CD14-positive monocyte (primary cell): ENCODE data around the gene SARS1. TPM values are rescaled to one million over a fixed set of nuclear protein-coding genes. Genes with fewer than 3 reads are reported as not detected.

ENCODE experiments used
- DNase-seq, 3 donors: peaks; one replicate each; pipeline ENCODE4 v3.0.0-alpha.2; 2011 to 2022
- H2AFZ ChIP-seq: 2 replicates; pipeline ENCODE4 v1.6.0; 2012; ENCODE audit warnings: mild to moderate bottlenecking, low read depth, low read length, inconsistent platforms; ENCODE audit not compliant: insufficient read depth, poor library complexity, severe bottlenecking
- H3K27ac ChIP-seq, 2 donors: 1 replicate in 1 of 2; 2 replicates in 1 of 2; pipeline ENCODE4 v1.5.1; 2012 to 2013; ENCODE audit warnings: low read length in 2 of 2, control low read depth in 1 of 2, inconsistent platforms in 1 of 2, low read depth in 1 of 2, mild to moderate bottlenecking in 1 of 2
- H3K27me3 ChIP-seq, 2 donors: one replicate each; pipeline versions ENCODE4 v1.6.0 to v1.6.1; 2011 to 2013; ENCODE audit warnings: low read length in 2 of 2; ENCODE audit not compliant: control insufficient read depth in 2 of 2, insufficient read depth in 2 of 2
- H3K36me3 ChIP-seq, 2 donors: replicated peaks in 1 of 2; 1 replicate in 1 of 2; 2 replicates in 1 of 2; pipeline versions ENCODE4 v1.5.1 to v1.6.1; 2012 to 2013; ENCODE audit warnings: low read length in 2 of 2, control low read depth in 1 of 2, inconsistent platforms in 1 of 2, mild to moderate bottlenecking in 1 of 2; ENCODE audit not compliant: insufficient read depth in 2 of 2, control insufficient read depth in 1 of 2
- H3K4me1 ChIP-seq, 2 donors: 1 replicate in 1 of 2; 2 replicates in 1 of 2; pipeline versions ENCODE4 v1.5.1 to v1.6.1; 2012 to 2013; ENCODE audit warnings: low read length in 2 of 2, control low read depth in 1 of 2, inconsistent platforms in 1 of 2, mild to moderate bottlenecking in 1 of 2, moderate library complexity in 1 of 2; ENCODE audit not compliant: insufficient read depth in 2 of 2, control insufficient read depth in 1 of 2
- H3K4me2 ChIP-seq: replicated peaks from 2 replicates; pipeline ENCODE3; 2012; ENCODE audit warnings: low read length, moderate library complexity, mild to moderate bottlenecking; ENCODE audit not compliant: poor library complexity, severe bottlenecking; ENCODE audit errors: extremely low read depth
- H3K4me3 ChIP-seq, 3 experiments: fragments of 200-600 bp in 1 of 3; sonication (generic) in 1 of 3; replicated peaks in 1 of 3; 1 replicate in 2 of 3; 2 replicates in 1 of 3; pipeline ENCODE4 v1.5.1; 2011 to 2013; ENCODE audit warnings: low read length in 3 of 3, mild to moderate bottlenecking in 3 of 3, control low read depth in 2 of 3, low read depth in 2 of 3, inconsistent platforms in 1 of 3, moderate library complexity in 1 of 3
- H3K79me2 ChIP-seq: 2 replicates; pipeline ENCODE4 v1.6.0; 2012; ENCODE audit warnings: mild to moderate bottlenecking, control low read depth, inconsistent platforms, low read length, moderate library complexity; ENCODE audit not compliant: insufficient read depth
- H3K9ac ChIP-seq: 2 replicates; pipeline ENCODE4 v1.6.0; 2017; ENCODE audit warnings: low read length, mild to moderate bottlenecking; ENCODE audit not compliant: insufficient read depth, poor library complexity, severe bottlenecking
- H3K9me3 ChIP-seq, 2 donors: replicated peaks in 1 of 2; 1 replicate in 1 of 2; 2 replicates in 1 of 2; pipeline versions ENCODE4 v1.5.1 to v1.6.1; 2012 to 2013; ENCODE audit warnings: low read length in 2 of 2, control low read depth in 1 of 2; ENCODE audit not compliant: control insufficient read depth in 1 of 2, insufficient read depth in 1 of 2
- H4K20me1 ChIP-seq: 2 replicates; pipeline ENCODE4 v1.6.0; 2012; ENCODE audit warnings: mild to moderate bottlenecking, low read length, control low read depth, moderate library complexity; ENCODE audit not compliant: insufficient read depth
- H3K27ac Mint-ChIP-seq, 7 donors: one replicate each; pipeline ENCODE4 v1.8.0; 2020; ENCODE audit warnings: mild to moderate bottlenecking in 7 of 7, mixed read lengths in 7 of 7, moderate library complexity in 6 of 7, inconsistent platforms in 2 of 7
- H3K27me3 Mint-ChIP-seq, 3 donors: one replicate each; pipeline ENCODE4 v1.8.0; 2021 to 2022; ENCODE audit warnings: low read depth in 3 of 3, mild to moderate bottlenecking in 3 of 3, mixed read lengths in 3 of 3, moderate library complexity in 3 of 3, inconsistent platforms in 1 of 3
- H3K36me3 Mint-ChIP-seq, 2 donors: one replicate each; pipeline ENCODE4 v1.8.0; 2020; ENCODE audit warnings: mixed read lengths in 2 of 2, inconsistent platforms in 1 of 2, mild to moderate bottlenecking in 1 of 2
- H3K4me1 Mint-ChIP-seq: one replicate; pipeline ENCODE4 v1.8.0; 2020; ENCODE audit warnings: mild to moderate bottlenecking, mixed read lengths
- H3K4me3 Mint-ChIP-seq, 2 donors: one replicate each; pipeline ENCODE4 v1.8.0; 2020; ENCODE audit warnings: mild to moderate bottlenecking in 2 of 2, mixed read lengths in 2 of 2, moderate library complexity in 1 of 2
- H3K9me3 Mint-ChIP-seq, 7 donors: one replicate each; pipeline ENCODE4 v1.8.0; 2020 to 2022; ENCODE audit warnings: mixed read lengths in 7 of 7, mild to moderate bottlenecking in 6 of 7, moderate library complexity in 6 of 7, inconsistent platforms in 2 of 7
- CTCF ChIP-seq: fragments of 200-600 bp; IDR thresholded peaks from one replicate; pipeline ENCODE4 v1.8.0; 2022; ENCODE audit warnings: antibody characterized with exemption, mild to moderate bottlenecking
- WGBS: methylation state at CpG from one replicate; pipeline ENCODE4 v1.1.5; 2013; ENCODE audit warnings: missing lambda C conversion rate; ENCODE audit not compliant: insufficient coverage; 5-methylcytosine and 5-hydroxymethylcytosine counted together
- intact Hi-C, 2 donors: fragments of 100-400 bp; cut with micrococcal nuclease; formaldehyde crosslinking; loops; one replicate each; pipeline versions ENCODE4 v1.15.0 to v1.15.1; 2023
- polyA plus RNA-seq, 3 donors: library from polyadenylated mRNA; depleted of rRNA in 1 of 3; unstranded in 2 of 3; stranded (reverse) in 1 of 3; fragments of 300-500 nt in 2 of 3; fragments of >200 nt in 1 of 3; fragmentation: Illumina TruSeq in 2 of 3; gene quantifications; 1 replicate in 2 of 3; 2 replicates in 1 of 3; pipeline ENCODE4 v1.2.3, GENCODE V29; 2012 to 2021

Gene SARS1
- polyA plus RNA-seq, 3 donors = 70.1 to 107 (median 99.1) TPM

- TF ChIP-seq CTCF = no peak
- intact Hi-C loops = no loop called here
- Mint-ChIP-seq H3K4me3 (no peak overlapping the region), H3K9me3 (peaks cover 0 to 3% (median 0%) of the 10 kb centered on the region in 7 donors), H3K27ac (peak overlapping the region in 1 of 7 donors; percentile 20), H3K36me3 (peaks cover 55 to 58% of the 10 kb centered on the region in 2 donors), H3K27me3 (peaks cover 18 to 23% (median 21%) of the 10 kb centered on the region in 3 donors), H3K4me1 (peaks cover 10% of the 10 kb centered on the region)
- no peak overlapping the region for H2AFZ ChIP-seq
- no peak for DNase-seq
- H3K4me2 ChIP-seq = no peak overlapping the region
- H3K4me3 ChIP-seq = no peak overlapping the region
- 100% methylated on average over 3 of the region's 3 CpGs for WGBS
- H3K27ac ChIP-seq = no peak overlapping the region
- no peaks in the 10 kb centered on the region for H3K79me2 ChIP-seq
- H3K9me3 ChIP-seq = no peaks in the 10 kb centered on the region
- H3K4me1 ChIP-seq = no peaks in the 10 kb centered on the region
- H3K27me3 ChIP-seq = peaks cover 6 to 21% of the 10 kb centered on the region in 2 donors
- H3K9ac ChIP-seq = no peak overlapping the region
- peaks cover 3% of the 10 kb centered on the region for H4K20me1 ChIP-seq
- H3K36me3 ChIP-seq = peaks cover 50 to 68% of the 10 kb centered on the region in 2 donors
These were observed 23.8 kb downstream of the SARS1 start for GRCh38 chr1:109237512-109237911.

GRCh38 chr1:109238382-109238781, 24.7 kb downstream of the SARS1 start:
- Histone ChIP-seq H3K36me3 (peaks cover 46 to 60% of the 10 kb centered on the region in 2 donors), H2AFZ (no peak overlapping the region), H3K4me1 (no peaks in the 10 kb centered on the region), H3K4me3 (no peak overlapping the region), H3K9ac (no peak overlapping the region), H4K20me1 (peaks cover 3% of the 10 kb centered on the region), H3K4me2 (no peak overlapping the region), H3K27me3 (peaks cover 7 to 24% of the 10 kb centered on the region in 2 donors), H3K9me3 (no peaks in the 10 kb centered on the region), H3K79me2 (no peaks in the 10 kb centered on the region), H3K27ac (no peak overlapping the region)
- intact Hi-C loops = no loop called here
- DNase-seq = no peak
- Mint-ChIP-seq H3K36me3 (peaks cover 51 to 53% of the 10 kb centered on the region in 2 donors), H3K27me3 (peaks cover 26 to 31% (median 27%) of the 10 kb centered on the region in 3 donors), H3K9me3 (peaks cover 0 to 4% (median 0%) of the 10 kb centered on the region in 7 donors), H3K4me3 (no peak overlapping the region), H3K27ac (peak overlapping the region in 1 of 7 donors; percentile 2), H3K4me1 (peaks cover 10% of the 10 kb centered on the region)
- 100% methylated on average over 1 of the region's 2 CpGs for WGBS
- TF ChIP-seq CTCF = no peak
